ENCODE data around the gene SNN.

DNA sequence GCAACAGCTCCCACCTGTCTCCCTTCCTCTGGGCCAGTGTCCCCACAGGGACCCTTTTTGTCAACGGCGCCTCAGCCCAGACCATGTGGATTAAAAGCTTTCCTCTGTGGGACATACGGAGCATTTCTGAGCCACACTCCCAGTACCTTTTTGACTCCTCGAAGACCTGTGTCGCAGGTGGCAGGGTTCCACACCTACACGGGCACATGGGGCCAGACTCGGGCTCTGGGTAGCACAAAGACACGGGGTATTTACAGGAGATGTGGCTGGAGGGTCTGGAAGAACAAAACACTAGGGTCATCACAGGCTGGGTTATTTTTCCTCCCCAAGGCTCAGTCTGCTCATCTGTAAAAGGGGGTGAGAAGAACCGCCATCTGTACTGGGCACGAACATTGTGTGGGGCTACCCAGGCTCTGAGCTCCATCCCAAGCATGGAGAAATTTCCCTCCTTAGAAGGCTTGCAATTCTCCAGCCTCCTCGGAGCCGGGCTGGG is 32.5 kb upstream of the SNN start:
- TF ChIP-seq EZH2 (IDR thresholded peaks at IDR 0.05; ENCODE audit: insufficient read depth, low read length) = no peak
- TF ChIP-seq, protein P1, sequence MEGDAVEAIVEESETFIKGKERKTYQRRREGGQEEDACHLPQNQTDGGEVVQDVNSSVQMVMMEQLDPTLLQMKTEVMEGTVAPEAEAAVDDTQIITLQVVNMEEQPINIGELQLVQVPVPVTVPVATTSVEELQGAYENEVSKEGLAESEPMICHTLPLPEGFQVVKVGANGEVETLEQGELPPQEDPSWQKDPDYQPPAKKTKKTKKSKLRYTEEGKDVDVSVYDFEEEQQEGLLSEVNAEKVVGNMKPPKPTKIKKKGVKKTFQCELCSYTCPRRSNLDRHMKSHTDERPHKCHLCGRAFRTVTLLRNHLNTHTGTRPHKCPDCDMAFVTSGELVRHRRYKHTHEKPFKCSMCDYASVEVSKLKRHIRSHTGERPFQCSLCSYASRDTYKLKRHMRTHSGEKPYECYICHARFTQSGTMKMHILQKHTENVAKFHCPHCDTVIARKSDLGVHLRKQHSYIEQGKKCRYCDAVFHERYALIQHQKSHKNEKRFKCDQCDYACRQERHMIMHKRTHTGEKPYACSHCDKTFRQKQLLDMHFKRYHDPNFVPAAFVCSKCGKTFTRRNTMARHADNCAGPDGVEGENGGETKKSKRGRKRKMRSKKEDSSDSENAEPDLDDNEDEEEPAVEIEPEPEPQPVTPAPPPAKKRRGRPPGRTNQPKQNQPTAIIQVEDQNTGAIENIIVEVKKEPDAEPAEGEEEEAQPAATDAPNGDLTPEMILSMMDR (IDR thresholded peaks at IDR 0.05; ENCODE audit: insufficient read depth, low read depth, low read length) = no peak
